ENCODE measurements around the gene CD59. TPM values are rescaled to one million over a fixed set of nuclear protein-coding genes. Genes with fewer than 3 reads are reported as not detected.

The CD59 gene
- total and polyA plus RNA-seq, 10 of the 15 experiments (the other 5 are each of a cell fraction or from before 2014, with no cell fraction given): 55.5 to 256 (median 181) TPM

DNA sequence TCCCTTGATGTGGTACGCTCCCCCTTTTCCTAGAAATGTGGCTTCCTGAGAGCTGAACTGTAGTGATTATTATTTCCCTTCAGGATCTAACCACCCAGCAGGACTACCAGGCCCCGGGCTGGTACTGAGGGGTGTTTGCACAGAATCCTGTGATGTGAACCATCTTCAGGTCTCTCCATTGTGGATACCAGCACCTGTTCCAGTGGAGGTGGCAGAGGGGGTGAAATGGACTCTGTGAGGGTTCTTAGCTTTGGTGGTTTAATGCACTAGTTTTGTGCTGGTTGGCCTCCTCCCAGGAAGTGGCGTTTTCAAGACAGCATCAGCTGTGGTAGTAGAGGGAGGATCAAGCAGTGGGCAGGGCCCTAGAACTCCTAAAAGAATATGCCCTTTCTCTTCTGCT, 54.2 kb downstream of the CD59 start:
- SMC1A ChIA-PET (ENCODE audit: uncharacterized antibody, unreplicated experiment): interaction anchor here (0.7 to 1.2 kb wide), 3 partner anchors 33 to 310 kb away, joined by 3 read pairs; no protein-coding TSS in a partner anchor
- H2AFZ ChIP-seq (ENCODE audit: control insufficient read depth, low read depth, low read length): no peak overlapping the region
- in situ Hi-C loops (cut with MboI) (no loop called here), intact Hi-C loops (cut with micrococcal nuclease; ENCODE audit: unreplicated experiment) (no loop called here)
- BruUV-seq (replicated peaks): no TSS peak
- H3K27me3 ChIP-seq (replicated peaks in 1 of 2; ENCODE audit: control insufficient read depth in 2 of 2, insufficient read depth in 2 of 2, low read length in 1 of 2): no peaks in the 10 kb centered on the region
- no peak for FAIRE-seq
- ATAC-seq: no peak
- H3K36me3 ChIP-seq (ENCODE audit: control insufficient read depth in 2 of 2, insufficient read depth in 2 of 2, low read length in 1 of 2): no peaks in the 10 kb centered on the region
- no peak overlapping the region for H3K27ac ChIP-seq (ENCODE audit: control insufficient read depth, insufficient read depth)
- H3K4me2 ChIP-seq (ENCODE audit: control insufficient read depth, insufficient read depth): no peak overlapping the region
- H3K4me3 ChIP-seq: no peak overlapping the region
- no peaks in the 10 kb centered on the region for H4K20me1 ChIP-seq (ENCODE audit: control insufficient read depth, insufficient read depth)
- no peaks in the 10 kb centered on the region for H3K4me1 ChIP-seq (ENCODE audit: control insufficient read depth, insufficient read depth, low read length)
- peaks cover 1% of the 10 kb centered on the region; the same call in 2 of the 3 replicates for H3K9me3 ChIP-seq (replicated peaks; ENCODE audit: control insufficient read depth, insufficient read depth, low read length)
- DNase-seq (ENCODE audit: low read depth, low spot score): no peak
- POLR2A ChIA-PET: no interaction called here
- H3K79me2 ChIP-seq (ENCODE audit: control insufficient read depth, insufficient read depth, low read length): no peaks in the 10 kb centered on the region
- WGBS (ENCODE audit: insufficient coverage, insufficient replicate concordance, low lambda C conversion rate, missing lambda C conversion rate): 54% methylated on average over 3 of the region's 3 CpGs
- CTCF ChIA-PET: interaction anchor here (0.8 to 1.0 kb wide), 2 partner anchors 15 to 60 kb away, joined by 3 read pairs; no protein-coding TSS in a partner anchor
- H3K9ac ChIP-seq (ENCODE audit: control insufficient read depth, insufficient read depth, low read length): no peak overlapping the region
- RAD21 ChIA-PET (ENCODE audit: unreplicated experiment): interaction anchor here (1.5 kb wide), 1 partner anchor 140 kb away, joined by 3 read pairs; no protein-coding TSS in a partner anchor
- TF ChIP-seq MYB (IDR thresholded peaks at IDR 0.05; ENCODE audit: borderline replicate concordance, low read depth, low read length) (no peak), LARP7 (IDR thresholded peaks at IDR 0.05) (no peak), SMARCA5 (IDR thresholded peaks at IDR 0.05) (no peak), FOXM1 (IDR thresholded peaks at IDR 0.05; ENCODE audit: low read depth, low read length) (no peak), TARDBP (IDR thresholded peaks at IDR 0.05; ENCODE audit: borderline replicate concordance) (no peak), MYC (IDR thresholded peaks at IDR 0.05; ENCODE audit: insufficient read depth, insufficient read length, insufficient replicate concordance, low read length, severe bottlenecking) (no peak), ZNF622 (IDR thresholded peaks at IDR 0.05) (no peak), POLR2AphosphoS2 (IDR thresholded peaks at IDR 0.05; ENCODE audit: low read depth, low read length) (no peak), EGR1 (IDR thresholded peaks at IDR 0.05; ENCODE audit: borderline replicate concordance in 1 of 2, low read depth in 2 of 2, low read length in 2 of 2) (no peak), KLF5 (IDR thresholded peaks at IDR 0.05; ENCODE audit: partially characterized antibody) (no peak), JUND (IDR thresholded peaks at IDR 0.05; ENCODE audit: low read depth, low read length) (no peak), NFXL1 (IDR thresholded peaks at IDR 0.05; ENCODE audit: borderline replicate concordance) (no peak), STAT1 (conservative IDR thresholded peaks at IDR 0.05) (no peak), HDGF (IDR thresholded peaks at IDR 0.05) (no peak), HSF1 (IDR thresholded peaks at IDR 0.05; ENCODE audit: low read depth, low read length) (no peak), ZBED1 (IDR thresholded peaks at IDR 0.05; ENCODE audit: borderline replicate concordance) (no peak)
- TF ChIP-seq, protein P1, sequence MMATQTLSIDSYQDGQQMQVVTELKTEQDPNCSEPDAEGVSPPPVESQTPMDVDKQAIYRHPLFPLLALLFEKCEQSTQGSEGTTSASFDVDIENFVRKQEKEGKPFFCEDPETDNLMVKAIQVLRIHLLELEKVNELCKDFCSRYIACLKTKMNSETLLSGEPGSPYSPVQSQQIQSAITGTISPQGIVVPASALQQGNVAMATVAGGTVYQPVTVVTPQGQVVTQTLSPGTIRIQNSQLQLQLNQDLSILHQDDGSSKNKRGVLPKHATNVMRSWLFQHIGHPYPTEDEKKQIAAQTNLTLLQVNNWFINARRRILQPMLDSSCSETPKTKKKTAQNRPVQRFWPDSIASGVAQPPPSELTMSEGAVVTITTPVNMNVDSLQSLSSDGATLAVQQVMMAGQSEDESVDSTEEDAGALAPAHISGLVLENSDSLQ (IDR thresholded peaks at IDR 0.05): no peak
- TF ChIP-seq, protein P2, sequence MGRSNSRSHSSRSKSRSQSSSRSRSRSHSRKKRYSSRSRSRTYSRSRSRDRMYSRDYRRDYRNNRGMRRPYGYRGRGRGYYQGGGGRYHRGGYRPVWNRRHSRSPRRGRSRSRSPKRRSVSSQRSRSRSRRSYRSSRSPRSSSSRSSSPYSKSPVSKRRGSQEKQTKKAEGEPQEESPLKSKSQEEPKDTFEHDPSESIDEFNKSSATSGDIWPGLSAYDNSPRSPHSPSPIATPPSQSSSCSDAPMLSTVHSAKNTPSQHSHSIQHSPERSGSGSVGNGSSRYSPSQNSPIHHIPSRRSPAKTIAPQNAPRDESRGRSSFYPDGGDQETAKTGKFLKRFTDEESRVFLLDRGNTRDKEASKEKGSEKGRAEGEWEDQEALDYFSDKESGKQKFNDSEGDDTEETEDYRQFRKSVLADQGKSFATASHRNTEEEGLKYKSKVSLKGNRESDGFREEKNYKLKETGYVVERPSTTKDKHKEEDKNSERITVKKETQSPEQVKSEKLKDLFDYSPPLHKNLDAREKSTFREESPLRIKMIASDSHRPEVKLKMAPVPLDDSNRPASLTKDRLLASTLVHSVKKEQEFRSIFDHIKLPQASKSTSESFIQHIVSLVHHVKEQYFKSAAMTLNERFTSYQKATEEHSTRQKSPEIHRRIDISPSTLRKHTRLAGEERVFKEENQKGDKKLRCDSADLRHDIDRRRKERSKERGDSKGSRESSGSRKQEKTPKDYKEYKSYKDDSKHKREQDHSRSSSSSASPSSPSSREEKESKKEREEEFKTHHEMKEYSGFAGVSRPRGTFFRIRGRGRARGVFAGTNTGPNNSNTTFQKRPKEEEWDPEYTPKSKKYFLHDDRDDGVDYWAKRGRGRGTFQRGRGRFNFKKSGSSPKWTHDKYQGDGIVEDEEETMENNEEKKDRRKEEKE (IDR thresholded peaks at IDR 0.05): no peak
